ENCODE results near the gene REEP2.
"Not testable (repeated sequence)": the region's sequence is repeated elsewhere in the genome, so short reads cannot be mapped to it uniquely, and the experiment has no call there.

Gene REEP2

DNA sequence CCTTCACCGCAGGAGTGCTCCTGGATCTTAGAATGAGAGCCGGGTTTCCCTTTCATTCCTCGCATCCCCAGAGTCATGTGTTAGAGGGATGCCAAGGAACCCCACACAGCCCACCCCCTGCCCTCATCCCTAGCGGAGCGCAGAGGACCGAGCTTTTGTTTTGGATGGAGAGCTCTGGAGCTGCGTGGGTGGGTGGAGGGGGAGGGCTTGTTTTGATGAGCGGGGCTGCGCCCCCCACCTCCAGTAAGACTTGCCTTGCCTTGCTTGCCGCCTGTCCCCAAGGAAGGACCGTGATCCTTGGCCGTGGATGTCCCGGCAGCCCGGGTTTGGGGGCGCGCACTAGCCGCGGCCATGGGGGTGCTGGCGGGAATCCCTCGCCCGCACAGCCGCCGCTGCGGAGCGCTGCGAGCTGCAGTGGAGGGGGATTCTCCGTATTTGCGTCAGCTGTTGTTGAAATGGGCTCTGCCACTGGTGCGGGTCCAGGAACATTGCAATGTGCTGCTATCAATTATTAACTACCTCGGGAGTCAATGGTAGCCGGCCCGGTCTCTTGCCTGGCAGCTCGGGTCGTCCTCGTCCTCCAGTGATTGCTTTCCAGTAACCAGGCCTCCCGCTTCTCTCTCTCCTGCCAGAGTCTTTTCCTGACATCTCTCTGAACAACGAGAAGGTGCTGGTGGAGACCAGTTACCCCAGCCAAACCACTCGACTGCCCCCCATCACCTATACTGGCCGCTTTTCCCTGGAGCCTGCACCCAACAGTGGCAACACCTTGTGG is 27.5 kb downstream of the REEP2 start:
- peak; percentile 72 for DNase-seq (ENCODE audit: low spot score)

- no peak for DNase-seq (ENCODE audit: low spot score)
Measured at GRCh38 chr5:138466900-138467710, 28.2 kb downstream of the REEP2 start.

- peak; percentile 44 for DNase-seq (ENCODE audit: low spot score)
Measured at GRCh38 chr5:138467711-138468132, 28.9 kb downstream of the REEP2 start.

DNA sequence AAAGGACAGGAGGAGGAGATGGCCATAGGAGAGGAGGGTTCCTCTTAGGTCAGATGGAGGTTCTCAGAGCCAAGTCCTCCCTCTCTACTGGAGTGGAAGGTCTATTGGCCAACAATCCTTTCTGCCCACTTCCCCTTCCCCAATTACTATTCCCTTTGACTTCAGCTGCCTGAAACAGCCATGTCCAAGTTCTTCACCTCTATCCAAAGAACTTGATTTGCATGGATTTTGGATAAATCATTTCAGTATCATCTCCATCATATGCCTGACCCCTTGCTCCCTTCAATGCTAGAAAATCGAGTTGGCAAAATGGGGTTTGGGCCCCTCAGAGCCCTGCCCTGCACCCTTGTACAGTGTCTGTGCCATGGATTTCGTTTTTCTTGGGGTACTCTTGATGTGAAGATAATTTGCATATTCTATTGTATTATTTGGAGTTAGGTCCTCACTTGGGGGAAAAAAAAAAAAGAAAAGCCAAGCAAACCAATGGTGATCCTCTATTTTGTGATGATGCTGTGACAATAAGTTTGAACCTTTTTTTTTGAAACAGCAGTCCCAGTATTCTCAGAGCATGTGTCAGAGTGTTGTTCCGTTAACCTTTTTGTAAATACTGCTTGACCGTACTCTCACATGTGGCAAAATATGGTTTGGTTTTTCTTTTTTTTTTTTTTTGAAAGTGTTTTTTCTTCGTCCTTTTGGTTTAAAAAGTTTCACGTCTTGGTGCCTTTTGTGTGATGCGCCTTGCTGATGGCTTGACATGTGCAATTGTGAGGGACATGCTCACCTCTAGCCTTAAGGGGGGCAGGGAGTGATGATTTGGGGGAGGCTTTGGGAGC is 29.5 kb downstream of the REEP2 start:
- DNase-seq (ENCODE audit: low spot score), result peak; percentile 28

- no peak for DNase-seq (ENCODE audit: low spot score)
Measured at GRCh38 chr5:138468966-138469539, 30.2 kb downstream of the REEP2 start.

DNA sequence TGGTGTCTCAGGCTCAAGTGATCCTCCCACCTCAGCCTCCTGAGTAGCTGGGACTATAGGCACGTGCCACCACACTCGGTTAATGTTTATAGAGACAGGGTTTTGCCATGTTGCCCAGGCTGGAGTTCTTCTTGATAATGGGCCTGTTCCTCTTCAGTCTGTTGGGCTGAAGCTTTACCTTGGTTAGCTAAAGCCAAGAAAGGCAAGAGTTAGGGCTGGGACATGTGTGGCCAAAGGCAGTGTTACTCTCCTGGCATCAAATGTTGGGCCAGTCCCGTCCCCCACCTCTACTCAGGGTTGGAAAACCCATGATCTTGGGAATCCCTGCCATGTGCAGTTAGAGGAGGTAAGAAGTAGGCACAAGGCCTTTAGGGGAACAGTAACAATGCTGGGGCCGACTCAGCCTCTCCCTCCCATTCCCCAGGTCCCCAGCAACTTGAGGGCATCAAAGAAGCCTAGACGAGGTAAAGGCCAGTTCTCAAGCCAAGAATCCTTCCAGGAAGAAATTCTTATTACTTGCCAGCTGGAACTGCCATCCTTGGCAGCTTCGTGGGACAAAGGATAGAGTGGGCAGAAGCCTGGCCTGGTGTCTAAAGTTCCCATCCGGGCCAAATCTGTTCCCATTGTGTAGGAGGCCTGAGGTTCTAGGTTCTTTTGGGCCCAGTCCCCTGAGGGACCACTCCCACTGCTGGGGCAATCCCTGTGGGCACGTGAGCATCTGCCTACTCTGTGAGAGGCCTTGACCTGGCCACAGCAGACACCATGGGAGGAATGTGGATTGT is 30.9 kb downstream of the REEP2 start:
- peak; percentile 60 for DNase-seq (ENCODE audit: low spot score)

DNA sequence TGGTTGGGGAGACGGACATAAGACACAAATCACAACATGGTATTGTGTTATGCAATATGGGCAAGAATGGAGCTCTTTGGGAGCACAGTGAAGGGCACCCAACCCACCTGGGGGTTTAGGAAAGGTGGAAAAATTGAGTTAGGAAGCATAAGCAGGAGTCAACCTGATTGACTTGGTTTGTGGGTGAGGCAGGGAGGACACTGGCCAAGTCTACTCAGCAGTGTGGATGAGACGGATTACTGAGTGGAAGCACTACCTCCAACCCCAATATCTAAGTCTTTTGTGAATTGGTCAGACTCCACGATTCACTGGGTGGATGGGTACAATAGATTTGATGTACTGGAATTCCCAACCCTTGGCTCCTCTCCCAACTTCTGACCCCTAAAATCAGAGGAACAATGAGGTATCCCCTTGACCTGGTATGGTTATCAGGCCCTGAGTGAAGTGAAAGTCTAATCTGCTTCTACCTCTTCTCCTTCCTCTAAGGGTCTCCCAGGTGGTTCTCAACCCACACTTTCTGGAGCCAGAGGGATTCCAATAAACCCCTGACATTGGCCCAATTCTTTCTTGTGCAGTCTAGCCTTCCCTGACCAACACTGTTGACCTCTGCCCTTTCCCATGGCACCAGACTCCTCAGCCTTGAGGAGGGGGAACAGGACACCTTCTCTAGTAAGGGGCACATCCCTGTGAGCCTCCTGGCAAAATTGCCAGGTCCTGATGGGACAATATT is 31.6 kb downstream of the REEP2 start:
- peak; percentile 29 for DNase-seq (ENCODE audit: low spot score)

DNA sequence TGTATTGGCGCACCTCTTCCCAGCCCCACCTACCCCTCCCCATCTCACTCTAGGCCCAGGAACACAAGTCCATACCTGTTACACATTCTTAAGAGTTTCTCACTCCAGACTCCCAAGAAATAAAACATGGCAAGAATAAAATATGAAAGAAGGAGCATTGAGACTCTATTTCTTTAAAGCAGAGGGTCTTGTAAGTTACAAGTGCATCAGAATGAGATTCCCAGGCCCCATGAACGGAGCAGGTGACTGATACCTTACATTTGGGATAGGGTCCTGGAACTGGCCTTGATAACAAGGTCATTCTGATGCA is 32.1 kb downstream of the REEP2 start:
- DNase-seq (ENCODE audit: low spot score), result no peak

GRCh38 chr5:138472353-138472752 is 33.5 kb downstream of the REEP2 start:
- DNase-seq (ENCODE audit: low spot score), result no peak

GRCh38 chr5:138473151-138473550 is 34.3 kb downstream of the REEP2 start:
- DNase-seq (ENCODE audit: low spot score), result not testable (repeated sequence)

DNA sequence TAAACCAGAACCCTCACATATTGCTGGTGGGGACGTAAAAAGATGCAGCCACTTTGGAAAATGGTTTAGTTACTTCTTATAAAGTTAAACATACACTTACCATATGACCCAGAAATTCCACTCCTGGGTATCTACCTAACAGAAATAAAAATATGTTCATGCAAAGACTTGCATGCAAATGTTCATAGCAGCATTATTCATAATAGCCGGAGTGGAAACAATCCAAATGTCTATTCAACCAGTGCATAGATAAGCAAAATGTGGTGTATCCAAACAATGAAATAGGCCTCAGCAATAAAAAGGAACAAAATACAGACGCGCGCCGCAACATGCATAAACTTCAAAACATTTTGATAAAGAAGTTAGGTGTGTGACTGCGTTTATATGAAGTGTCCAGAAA is 38.1 kb downstream of the REEP2 start:
- DNase-seq (ENCODE audit: low spot score), result no peak

- no peak for DNase-seq (ENCODE audit: low spot score)
Measured at GRCh38 chr5:138482638-138483037, 43.8 kb downstream of the REEP2 start.

DNA sequence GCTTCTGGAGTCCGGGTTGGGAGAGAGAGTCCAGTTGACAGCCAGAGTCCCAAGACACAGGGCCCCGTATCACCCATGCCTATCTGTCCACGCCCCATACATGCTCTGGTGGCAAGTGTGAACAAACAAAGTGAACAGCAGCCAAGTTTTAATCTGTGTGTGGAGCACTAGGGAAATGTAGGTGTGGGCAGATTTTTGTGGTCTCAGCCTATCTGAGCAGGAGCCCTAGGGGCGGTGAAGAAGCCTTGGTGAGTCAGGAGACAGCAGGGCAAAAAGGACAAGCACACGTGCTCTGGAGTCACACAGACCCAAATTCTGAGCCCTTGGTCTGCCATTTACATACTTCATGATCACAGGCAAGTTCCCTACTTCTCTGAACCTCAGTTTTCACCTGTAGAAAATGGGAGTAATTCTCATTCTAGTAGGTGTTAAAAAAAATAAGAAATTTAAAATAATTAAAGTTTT is 49.7 kb downstream of the REEP2 start:
- peak; percentile 51 for DNase-seq (ENCODE audit: low spot score)

- no peak for DNase-seq (ENCODE audit: low spot score)
Measured at GRCh38 chr5:138489683-138490061, 50.8 kb downstream of the REEP2 start.

DNA sequence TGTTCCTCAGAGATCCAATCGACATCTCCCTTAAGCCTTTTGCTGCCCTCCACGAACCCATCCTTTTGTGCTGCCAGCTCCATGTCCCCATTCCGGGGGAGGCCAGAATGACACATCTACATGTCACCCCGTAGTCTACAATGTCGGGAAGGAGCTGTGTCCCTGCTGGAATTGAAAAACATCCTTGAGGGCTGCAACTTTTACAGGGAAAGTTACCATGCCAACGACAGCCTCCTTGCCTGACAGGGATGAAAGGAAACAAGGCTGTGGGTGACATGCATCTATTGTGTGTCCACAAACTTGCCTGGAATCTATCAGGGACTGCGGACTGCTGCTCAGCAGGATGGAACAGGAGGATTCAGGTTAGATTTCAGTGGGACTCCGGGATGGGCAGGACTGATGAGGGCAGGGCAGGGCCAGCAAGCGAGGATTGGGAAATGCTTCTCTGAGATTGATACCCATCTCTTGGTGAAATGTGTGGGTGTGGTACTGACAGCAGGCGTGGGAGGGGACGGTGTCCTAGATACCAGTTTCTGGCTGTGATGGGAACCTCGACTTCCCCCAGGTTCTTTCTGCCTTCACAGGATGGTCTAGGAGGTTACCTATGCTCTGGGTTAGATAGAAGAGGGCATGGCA is 51.9 kb downstream of the REEP2 start:
- no peak for DNase-seq (ENCODE audit: low spot score)

DNA sequence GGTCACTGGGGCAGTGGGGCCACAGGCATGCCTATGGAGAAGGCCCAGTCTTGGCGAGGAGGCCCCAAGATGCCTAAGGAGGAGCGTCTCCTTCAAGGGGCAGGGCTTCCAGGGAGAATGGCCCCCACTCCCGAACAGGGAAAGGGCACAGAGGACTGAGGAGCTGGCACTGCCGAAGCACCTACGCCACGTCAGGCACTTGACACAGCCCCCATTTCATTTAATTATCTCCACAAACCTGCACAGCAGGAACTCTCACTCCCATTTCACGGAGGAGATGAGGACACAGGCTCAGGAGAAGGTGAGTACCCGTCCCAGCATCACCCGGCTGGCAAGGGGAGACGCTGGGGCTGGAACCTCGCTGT is 52.4 kb downstream of the REEP2 start:
- DNase-seq (ENCODE audit: low spot score), result no peak

DNA sequence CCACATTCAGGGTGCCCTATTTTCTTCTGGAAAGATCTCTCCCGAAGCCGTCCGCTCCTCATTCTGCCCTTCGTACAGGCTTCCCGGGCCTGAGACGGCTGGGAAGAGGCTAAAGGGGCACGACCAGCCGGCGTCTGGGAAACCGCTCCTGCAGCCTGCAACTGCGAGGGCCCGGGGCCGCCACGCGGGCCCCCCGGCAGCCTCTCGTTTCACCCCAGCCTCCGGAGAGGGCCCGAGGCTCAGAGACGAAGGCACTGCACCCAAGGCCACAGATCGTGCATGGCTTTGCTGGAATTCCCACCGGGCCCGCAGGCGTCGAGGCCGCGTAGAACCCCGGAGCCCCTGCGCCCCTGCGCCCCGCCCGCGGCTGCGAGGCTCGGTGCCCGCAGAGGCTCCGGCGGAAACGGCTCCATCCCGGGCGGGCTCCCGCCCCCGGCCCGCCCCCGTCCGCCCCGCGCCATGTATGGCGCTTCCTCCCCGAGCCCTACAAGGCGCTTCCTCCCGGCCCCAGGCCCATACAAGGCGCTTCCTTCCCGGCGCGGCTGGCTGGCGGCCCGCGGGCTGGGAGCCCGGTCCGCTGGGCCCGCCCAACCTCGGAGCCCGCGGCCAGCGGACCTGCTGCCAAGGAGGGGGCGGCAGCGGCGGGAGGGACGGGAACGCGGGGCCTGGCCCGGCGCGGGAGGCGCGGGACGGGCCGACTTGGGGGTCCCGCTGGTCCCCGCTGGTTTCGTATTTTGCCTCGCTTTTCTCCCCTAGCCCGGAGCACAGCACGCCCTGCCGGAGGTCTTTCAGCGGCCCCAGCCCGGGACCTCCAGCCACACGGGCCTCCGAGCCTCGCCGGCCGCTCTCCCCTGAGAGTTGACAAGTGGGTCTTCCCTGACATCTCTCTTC is 53.1 kb downstream of the REEP2 start:
- DNase-seq (ENCODE audit: low spot score), result peak; percentile 86

GRCh38 chr5:138492560-138493045 is 53.7 kb downstream of the REEP2 start:
- no peak for DNase-seq (ENCODE audit: low spot score)

DNA sequence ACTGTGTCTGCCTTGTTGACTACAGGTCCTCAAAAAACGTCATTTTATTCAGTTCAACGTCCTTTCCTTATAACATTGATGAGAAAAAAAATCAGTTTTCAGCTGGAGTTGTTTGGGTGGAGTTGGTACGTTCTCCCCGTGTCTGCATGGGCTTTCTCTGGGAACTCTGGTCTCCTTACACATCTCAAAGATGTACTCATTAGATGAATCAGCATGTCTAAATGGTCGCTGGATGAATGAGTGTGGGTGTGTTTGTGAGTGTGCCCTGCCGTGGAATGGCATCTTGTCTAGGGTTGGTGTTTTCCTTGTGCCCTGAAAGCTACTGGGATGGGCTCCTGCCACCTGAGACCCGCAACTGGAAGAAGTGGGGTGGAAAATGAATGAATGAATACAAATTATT is 56.5 kb downstream of the REEP2 start:
- DNase-seq (ENCODE audit: low spot score), result no peak
